H1 (cell line): ENCODE data around the gene TMUB1. TPM values are rescaled to one million over a fixed set of nuclear protein-coding genes. Genes with fewer than 3 reads are reported as not detected.

Experiments
- CTCF ChIA-PET: fragments of 300-600 bp; sonication (Branson Sonifier 250); formaldehyde crosslinking; loops from one replicate; lab custom pipeline; 2021; ENCODE audit not compliant: partially characterized antibody; lab: Charles Lee
- POLR2A ChIA-PET: fragments of 300-600 bp; sonication (Branson Sonifier 250); formaldehyde crosslinking; loops from one replicate; lab custom pipeline; 2021; ENCODE audit warnings: inconsistent platforms; ENCODE audit not compliant: partially characterized antibody; lab: Charles Lee
- DNase-seq, 2 experiments: peaks; one replicate each; pipeline versions ENCODE4 v3.0.0 to v3.0.0-alpha.2; 2010 to 2022; ENCODE audit warnings: low spot score in 2 of 2, low read depth in 1 of 2, mixed read lengths in 1 of 2
- FAIRE-seq: peaks from 2 replicates; lab custom pipeline; 2011; peaks lifted over from hg19 to GRCh38; lab: Jason Lieb, UNC
- H2AFZ ChIP-seq: 2 replicates; pipeline ENCODE4 v1.8.1; 2012; ENCODE audit warnings: low read length, inconsistent platforms
- H2AK5ac ChIP-seq: 2 replicates; pipeline ENCODE4 v1.6.1; 2013; ENCODE audit warnings: low read depth, low read length
- H2BK120ac ChIP-seq: replicated peaks from 2 replicates; pipeline ENCODE3; 2013; ENCODE audit warnings: low read depth, low read length, inconsistent platforms
- H2BK12ac ChIP-seq: 2 replicates; pipeline ENCODE4 v1.6.1; 2013; ENCODE audit warnings: low read depth, low read length
- H2BK15ac ChIP-seq: 2 replicates; pipeline ENCODE4 v1.6.1; 2013; ENCODE audit warnings: low read length
- H2BK20ac ChIP-seq: 2 replicates; pipeline ENCODE4 v1.6.1; 2013; ENCODE audit warnings: low read length
- H2BK5ac ChIP-seq: 2 replicates; pipeline ENCODE4 v1.6.1; 2013; ENCODE audit warnings: low read depth, low read length
- H3K14ac ChIP-seq: 2 replicates; pipeline ENCODE4 v1.6.1; 2013; ENCODE audit warnings: inconsistent platforms; ENCODE audit not compliant: insufficient read length
- H3K18ac ChIP-seq: 2 replicates; pipeline ENCODE4 v1.6.1; 2013; ENCODE audit warnings: low read length; ENCODE audit errors: extremely low read depth
- H3K23ac ChIP-seq: 2 replicates; pipeline ENCODE4 v1.6.1; 2013; ENCODE audit warnings: inconsistent platforms; ENCODE audit not compliant: insufficient read length
- H3K23me2 ChIP-seq: 2 replicates; pipeline ENCODE4 v1.6.1; 2013; ENCODE audit warnings: low read depth, low read length
- H3K27ac ChIP-seq: 2 replicates; pipeline ENCODE4 v1.6.1; 2011; ENCODE audit warnings: low read depth, low read length, inconsistent platforms
- H3K27me3 ChIP-seq, 4 experiments: replicated peaks in 1 of 4; 1 replicate in 1 of 4; 2 replicates in 3 of 4; pipeline versions ENCODE4 v1.6.1 to v1.8.1; 2011 to 2013; ENCODE audit warnings: low read length in 3 of 4, mild to moderate bottlenecking in 3 of 4, inconsistent platforms in 2 of 4, mixed read lengths in 2 of 4, moderate library complexity in 1 of 4; ENCODE audit not compliant: control insufficient read depth in 3 of 4, insufficient read depth in 3 of 4; ENCODE audit errors: extremely low read depth in 1 of 4
- H3K36me3 ChIP-seq, 4 experiments: 2 replicates each; pipeline versions ENCODE4 v1.6.1 to v1.8.1; 2011 to 2013; ENCODE audit warnings: mild to moderate bottlenecking in 4 of 4, low read length in 3 of 4, moderate library complexity in 2 of 4, control low read depth in 1 of 4, inconsistent platforms in 1 of 4; ENCODE audit not compliant: insufficient read depth in 4 of 4, control insufficient read depth in 2 of 4
- H3K4ac ChIP-seq: replicated peaks from 2 replicates; pipeline ENCODE3; 2013; ENCODE audit warnings: low read length, low read depth, mixed read lengths, inconsistent platforms; ENCODE audit not compliant: insufficient read length
- H3K4me1 ChIP-seq, 4 experiments: replicated peaks in 1 of 4; 1 replicate in 1 of 4; 2 replicates in 3 of 4; pipeline versions ENCODE4 v1.6.1 to v1.8.1; 2011 to 2013; ENCODE audit warnings: low read length in 3 of 4, inconsistent platforms in 2 of 4, mixed read lengths in 1 of 4; ENCODE audit not compliant: insufficient read depth in 4 of 4, control insufficient read depth in 3 of 4
- H3K4me2 ChIP-seq, 2 experiments: 2 replicates each; pipeline versions ENCODE4 v1.6.1 to v1.8.1; 2011 to 2013; ENCODE audit warnings: low read depth in 2 of 2, low read length in 2 of 2, control low read depth in 1 of 2, inconsistent platforms in 1 of 2, mild to moderate bottlenecking in 1 of 2; ENCODE audit not compliant: insufficient read depth in 1 of 2
- H3K4me3 ChIP-seq, 4 experiments: fragments of 200-600, 300-600 bp in 1 of 4; sonication (generic), shearing (Covaris generic), sonication (Bioruptor Twin) in 1 of 4; 2 replicates each; pipeline versions ENCODE4 v1.5.1 to v1.8.1; 2011 to 2016; ENCODE audit warnings: low read length in 4 of 4, low read depth in 3 of 4, control low read depth in 2 of 4, inconsistent platforms in 2 of 4, mild to moderate bottlenecking in 2 of 4, mixed read lengths in 1 of 4, moderate library complexity in 1 of 4; ENCODE audit not compliant: insufficient read depth in 2 of 4; ENCODE audit errors: extremely low read depth in 1 of 4
- H3K56ac ChIP-seq: replicated peaks from 2 replicates; pipeline ENCODE3; 2013; ENCODE audit warnings: low read depth, mild to moderate bottlenecking, mixed read lengths, low read length, inconsistent platforms; ENCODE audit not compliant: insufficient read length
- H3K79me1 ChIP-seq: 2 replicates; pipeline ENCODE4 v1.6.1; 2013; ENCODE audit warnings: low read depth, low read length, control low read depth
- H3K79me2 ChIP-seq, 2 experiments: 2 replicates each; pipeline versions ENCODE4 v1.6.1 to v1.8.1; 2012 to 2013; ENCODE audit warnings: low read length in 2 of 2, mild to moderate bottlenecking in 2 of 2, inconsistent platforms in 1 of 2; ENCODE audit not compliant: insufficient read depth in 2 of 2, control insufficient read depth in 1 of 2
- H3K9ac ChIP-seq, 4 experiments: replicated peaks in 1 of 4; 1 replicate in 1 of 4; 2 replicates in 3 of 4; pipeline versions ENCODE4 v1.6.1 to v1.8.1; 2011 to 2013; ENCODE audit warnings: low read depth in 3 of 4, low read length in 3 of 4, control low read depth in 2 of 4, mild to moderate bottlenecking in 2 of 4, moderate library complexity in 2 of 4, inconsistent platforms in 1 of 4; ENCODE audit errors: extremely low read depth in 1 of 4
- H3K9me3 ChIP-seq, 2 experiments: 2 replicates each; pipeline versions ENCODE4 v1.6.1 to v1.8.1; 2012 to 2013; ENCODE audit warnings: mild to moderate bottlenecking in 2 of 2, moderate library complexity in 2 of 2, control low read depth in 1 of 2, inconsistent platforms in 1 of 2, low read depth in 1 of 2, low read length in 1 of 2, mixed read lengths in 1 of 2; ENCODE audit not compliant: insufficient read depth in 2 of 2
- H4K20me1 ChIP-seq, 2 experiments: replicated peaks in 1 of 2; 2 replicates each; pipeline versions ENCODE3 to v1.8.1; 2011 to 2013; ENCODE audit warnings: inconsistent platforms in 2 of 2, low read length in 2 of 2, mild to moderate bottlenecking in 1 of 2; ENCODE audit not compliant: insufficient read depth in 2 of 2, control insufficient read depth in 1 of 2
- H4K5ac ChIP-seq: 2 replicates; pipeline ENCODE4 v1.6.1; 2013; ENCODE audit warnings: low read length, low read depth, mixed read lengths, inconsistent platforms; ENCODE audit not compliant: insufficient read length
- H4K8ac ChIP-seq: 2 replicates; pipeline ENCODE4 v1.8.0; 2013; ENCODE audit warnings: mild to moderate bottlenecking, moderate library complexity, low read length, inconsistent platforms; ENCODE audit not compliant: insufficient read depth; ENCODE audit errors: extremely low read depth
- H4K91ac ChIP-seq: replicated peaks from 2 replicates; pipeline ENCODE3; 2013; ENCODE audit warnings: low read length, mixed read lengths, inconsistent platforms; ENCODE audit not compliant: insufficient read length
- ASH2L ChIP-seq: fragments of 200-600, 300-600 bp; sonication (generic); IDR thresholded peaks from one replicate; pipeline ENCODE4 v1.7.1; 2017; ENCODE audit warnings: low read length
- WGBS, 2 experiments: shearing (Covaris generic) in 1 of 2; methylation state at CpG; one replicate each; pipeline versions ENCODE4 v1.1.6 to v1.1.7; 2013 to 2015; ENCODE audit warnings: low lambda C conversion rate in 2 of 2, mixed read lengths in 2 of 2, inconsistent platforms in 1 of 2, low coverage in 1 of 2, missing lambda C conversion rate in 1 of 2; ENCODE audit not compliant: insufficient replicate concordance in 2 of 2, insufficient coverage in 1 of 2, insufficient read length in 1 of 2; ENCODE audit errors: extremely low coverage in 1 of 2, missing lambda C conversion rate in 1 of 2; 5-methylcytosine and 5-hydroxymethylcytosine counted together
- polyA plus RNA-seq, 7 experiments: library from polyadenylated mRNA; depleted of rRNA in 3 of 7; stranded (reverse) in 5 of 7; unstranded in 2 of 7; fragments of >200 nt in 5 of 7; fragments of 200-250 nt in 2 of 7; gene quantifications; 1 replicate in 5 of 7; 2 replicates in 1 of 7; 4 replicates in 1 of 7; pipeline versions ENCODE4 v1.2.1 to v1.2.3, GENCODE V29; 2011 to 2013; ENCODE audit warnings: missing spikeins in 2 of 7, mixed read lengths in 2 of 7
- total RNA-seq: library from RNA; stranded (reverse); fragmentation: NEBNext Ultra II Directional; extraction: Animal tissue kit (Norgen Biotek cat#: 25700); gene quantifications from 2 replicates; pipeline ENCODE4 v1.2.1, GENCODE V29; 2021

Gene TMUB1
- total and polyA plus RNA-seq, 2 of the 8 experiments (the other 6 are each of a cell fraction or from before 2014, with no cell fraction given): 41.4 to 56.2 TPM

GRCh38 chr7:151110236-151110940, 27.1 kb upstream of the TMUB1 start:
- POLR2A ChIA-PET: interaction anchor here (0.6 to 4.3 kb wide), 9 partner anchors 10 to 97 kb away, joined by 3 to 26 read pairs (median 3); partner anchors contain the start of genes ABCB8 and AGAP3

More at GRCh38 chr7:151110236-151110940, 27.1 kb upstream of the TMUB1 start:
- no peak for FAIRE-seq
- peaks cover 31 to 43% of the 10 kb centered on the region in 2 experiments for H4K20me1 ChIP-seq
- H3K18ac ChIP-seq: no peak overlapping the region; the same call in 1 of the 2 replicates
- 79% methylated on average over 11 of the region's 11 CpGs; no CpG with 5 or more reads in 1 of the 2 experiments for WGBS, 2 experiments
- H3K56ac ChIP-seq: no peak overlapping the region
- peak overlapping the region; percentile 2; the same call in 1 of the 2 replicates for H2BK15ac ChIP-seq
- TF ChIP-seq ASH2L: no peak
- TF ChIP-seq, all 59 proteins: peak for 0
- H3K9me3 ChIP-seq: no peaks in the 10 kb centered on the region
- peak overlapping the region; percentile 62; the same call in 1 of the 2 replicates for H4K8ac ChIP-seq
- no peak overlapping the region for H3K23ac ChIP-seq
- H4K91ac ChIP-seq: no peak overlapping the region
- H2BK120ac ChIP-seq: no peak overlapping the region
- H2AFZ ChIP-seq: no peak overlapping the region
- H3K27me3 ChIP-seq: peaks cover 0 to 6% (median 3%) of the 10 kb centered on the region in 4 experiments; a peak in 3 of 7 replicates
- H3K14ac ChIP-seq: no peak overlapping the region
- H2BK12ac ChIP-seq: peak overlapping the region; percentile 6; the same call in 1 of the 2 replicates
- H3K4ac ChIP-seq: no peak overlapping the region
- CTCF ChIA-PET: interaction anchor here (0.8 to 22.4 kb wide), 40 partner anchors 9 to 169 kb away, joined by 3 to 448 read pairs (median 6); partner anchors contain the start of genes ABCB8, AGAP3, ASIC3 and ATG9B
- H4K5ac ChIP-seq: no peak overlapping the region
- H2AK5ac ChIP-seq: no peak overlapping the region
- DNase-seq: no peak
- H3K36me3 ChIP-seq: no peaks in the 10 kb centered on the region
- no peak overlapping the region for H2BK20ac ChIP-seq
- no peak overlapping the region for H3K4me3 ChIP-seq
- H3K23me2 ChIP-seq: peaks cover 5% of the 10 kb centered on the region
- H3K27ac ChIP-seq: no peak overlapping the region
- no peak overlapping the region for H3K9ac ChIP-seq
- H3K79me2 ChIP-seq: peaks cover 0 to 12% of the 10 kb centered on the region in 2 experiments; a peak in 2 of 4 replicates
- peaks cover 3% of the 10 kb centered on the region; the same call in 1 of the 2 replicates for H3K79me1 ChIP-seq
- no peak overlapping the region for H3K4me2 ChIP-seq
- H3K4me1 ChIP-seq: peaks cover 0 to 15% (median 11%) of the 10 kb centered on the region in 4 experiments; a peak in 6 of 7 replicates
- no peak overlapping the region for H2BK5ac ChIP-seq
